ENCODE measurements around the gene GPR27.
A peak's percentile ranks its signal among the peaks of the same experiment; 100 is the strongest.

Gene GPR27

GRCh38 chr3:71776538-71776937, 22.9 kb downstream of the GPR27 start:
- TF ChIP-seq CTCF (conservative IDR thresholded peaks at IDR 0.05; ENCODE audit: low read depth, low read length): no peak
- DNase-seq (ENCODE audit: low read depth): no peak
- H3K4me3 ChIP-seq (ENCODE audit: low read length): no peak overlapping the region

GRCh38 chr3:71778353-71778752, 24.7 kb downstream of the GPR27 start:
- no peak overlapping the region for H3K4me3 ChIP-seq (ENCODE audit: low read length)
- DNase-seq (ENCODE audit: low read depth): no peak
- no peak for TF ChIP-seq CTCF (conservative IDR thresholded peaks at IDR 0.05; ENCODE audit: low read depth, low read length)

- no peak for TF ChIP-seq CTCF (conservative IDR thresholded peaks at IDR 0.05; ENCODE audit: low read depth, low read length)
- no peak overlapping the region for H3K4me3 ChIP-seq (ENCODE audit: low read length)
- DNase-seq (ENCODE audit: low read depth): no peak
Observed at GRCh38 chr3:71779674-71780377, 26.2 kb downstream of the GPR27 start.

- DNase-seq (ENCODE audit: low read depth): no peak
- H3K4me3 ChIP-seq (ENCODE audit: low read length): no peak overlapping the region
- no peak for TF ChIP-seq CTCF (conservative IDR thresholded peaks at IDR 0.05; ENCODE audit: low read depth, low read length)
Observed at GRCh38 chr3:71780430-71780829, 26.8 kb downstream of the GPR27 start.

- no peak overlapping the region for H3K4me3 ChIP-seq (ENCODE audit: low read length)
- DNase-seq (ENCODE audit: low read depth): no peak
- TF ChIP-seq CTCF (conservative IDR thresholded peaks at IDR 0.05; ENCODE audit: low read depth, low read length): no peak
Observed at GRCh38 chr3:71783152-71783551, 29.5 kb downstream of the GPR27 start.

GRCh38 chr3:71784201-71784913, 30.7 kb downstream of the GPR27 start:
- DNase-seq (ENCODE audit: low read depth): no peak
- TF ChIP-seq CTCF (conservative IDR thresholded peaks at IDR 0.05; ENCODE audit: low read depth, low read length): no peak
- peak overlapping the region; percentile 27 for H3K4me3 ChIP-seq (ENCODE audit: low read length)
